ENCODE measurements around the gene ORC5.

Gene ORC5

DNA sequence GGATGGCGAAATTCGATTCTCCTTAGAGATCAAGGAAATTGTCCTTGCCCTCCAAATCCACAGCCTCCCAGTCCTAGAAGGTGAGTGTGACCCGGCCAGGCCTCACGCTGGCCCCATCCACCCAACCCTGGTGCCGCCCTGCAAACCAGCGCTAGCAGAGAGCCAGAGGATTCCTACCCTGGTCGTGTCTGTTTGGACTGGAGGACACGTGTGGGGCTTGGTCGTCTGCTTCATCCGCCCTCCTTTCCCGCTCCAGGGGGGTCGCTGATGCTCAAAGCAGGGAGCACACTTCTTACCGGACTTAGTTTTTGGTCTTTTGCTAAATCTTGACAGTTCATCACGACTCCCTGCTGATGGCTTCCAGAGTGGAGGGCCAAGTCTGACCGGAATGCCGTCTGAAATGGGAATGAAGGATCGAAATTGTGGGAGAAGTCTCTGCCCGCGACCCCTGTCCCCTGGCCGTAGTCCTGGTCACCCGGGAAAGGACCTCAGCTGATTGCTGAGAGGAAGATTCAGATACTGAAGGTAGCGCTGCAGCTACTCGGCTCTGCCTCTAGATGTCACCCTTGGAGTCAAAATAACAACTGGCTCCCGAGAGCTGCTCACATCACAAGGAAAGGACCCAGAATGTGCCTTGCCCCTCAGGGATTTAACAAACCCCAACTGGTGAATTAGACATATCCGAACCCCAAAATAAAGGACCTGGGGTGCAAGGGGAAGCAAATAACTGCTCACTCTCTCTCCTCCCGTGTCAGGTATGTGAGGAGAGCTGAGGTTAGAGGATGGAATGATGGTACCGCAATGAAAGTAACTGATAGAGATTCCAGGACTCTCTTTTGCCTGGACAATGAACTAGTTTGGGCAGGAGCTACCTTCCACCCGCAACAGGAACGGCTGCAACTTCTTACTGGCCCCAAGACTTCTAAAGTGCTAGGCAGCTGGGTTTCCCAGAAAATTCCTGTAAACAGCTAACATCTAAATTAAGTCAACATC is 23.5 kb upstream of the ORC5 start:
- H3K9ac ChIP-seq (ENCODE audit: low read length in 5 of 5), result no peak overlapping the region
- no peaks in the 10 kb centered on the region for H3K36me3 ChIP-seq (ENCODE audit: control insufficient read depth in 5 of 5, insufficient read depth in 5 of 5, low read length in 5 of 5)
- H3K9me3 ChIP-seq (ENCODE audit: control insufficient read depth in 5 of 5, low read length in 5 of 5), result no peaks in the 10 kb centered on the region
- no peak overlapping the region for H3K27ac ChIP-seq (ENCODE audit: low read depth, low read length)
- peaks cover 0 to 3% (median 0%) of the 10 kb centered on the region in 5 donors for H3K4me1 ChIP-seq (ENCODE audit: control insufficient read depth in 5 of 5, insufficient read depth in 5 of 5, low read length in 5 of 5)
- H3K27me3 ChIP-seq (ENCODE audit: control insufficient read depth in 5 of 5, insufficient read depth in 4 of 5, low read length in 5 of 5), result peaks cover 0 to 9% (median 2%) of the 10 kb centered on the region in 5 donors
- no peak overlapping the region for H3K4me3 ChIP-seq (ENCODE audit: low read depth in 1 of 5, low read length in 5 of 5)

GRCh38 chr7:104230606-104231005 is 22.8 kb upstream of the ORC5 start:
- no peak overlapping the region for H3K4me3 ChIP-seq (ENCODE audit: low read depth in 1 of 5, low read length in 5 of 5)
- no peak overlapping the region for H3K9ac ChIP-seq (ENCODE audit: low read length in 5 of 5)
- H3K9me3 ChIP-seq (ENCODE audit: control insufficient read depth in 5 of 5, low read length in 5 of 5), result no peaks in the 10 kb centered on the region
- H3K27ac ChIP-seq (ENCODE audit: low read depth, low read length), result no peak overlapping the region
- no peaks in the 10 kb centered on the region for H3K36me3 ChIP-seq (ENCODE audit: control insufficient read depth in 5 of 5, insufficient read depth in 5 of 5, low read length in 5 of 5)
- peaks cover 0 to 9% (median 2%) of the 10 kb centered on the region in 5 donors for H3K27me3 ChIP-seq (ENCODE audit: control insufficient read depth in 5 of 5, insufficient read depth in 4 of 5, low read length in 5 of 5)
- peaks cover 0 to 3% (median 0%) of the 10 kb centered on the region in 5 donors for H3K4me1 ChIP-seq (ENCODE audit: control insufficient read depth in 5 of 5, insufficient read depth in 5 of 5, low read length in 5 of 5)

DNA sequence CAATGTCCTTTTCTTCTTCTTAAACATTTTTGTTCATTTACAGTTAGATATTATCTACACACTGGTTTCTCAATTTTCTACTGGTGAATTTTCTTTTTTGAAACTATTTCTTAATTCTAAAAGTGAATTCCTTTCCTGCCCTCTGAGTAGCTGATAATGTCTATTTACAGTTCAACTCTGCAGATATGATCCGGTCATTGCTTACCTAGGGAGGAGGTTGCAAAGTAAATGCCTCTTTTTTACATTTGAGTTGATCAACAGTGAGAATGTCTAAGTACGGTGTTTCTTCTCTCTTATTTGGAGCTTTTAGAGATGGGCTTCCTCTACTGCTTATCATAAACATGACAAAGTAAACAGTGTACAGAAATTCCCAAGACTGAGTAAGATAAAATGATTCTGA is 20.6 kb upstream of the ORC5 start:
- H3K4me3 ChIP-seq (ENCODE audit: low read depth in 1 of 5, low read length in 5 of 5), result no peak overlapping the region
- peaks cover 0 to 3% (median 0%) of the 10 kb centered on the region in 5 donors for H3K4me1 ChIP-seq (ENCODE audit: control insufficient read depth in 5 of 5, insufficient read depth in 5 of 5, low read length in 5 of 5)
- no peak overlapping the region for H3K27ac ChIP-seq (ENCODE audit: low read depth, low read length)
- no peak overlapping the region for H3K9ac ChIP-seq (ENCODE audit: low read length in 5 of 5)
- no peaks in the 10 kb centered on the region for H3K9me3 ChIP-seq (ENCODE audit: control insufficient read depth in 5 of 5, low read length in 5 of 5)
- peaks cover 0 to 9% (median 2%) of the 10 kb centered on the region in 5 donors for H3K27me3 ChIP-seq (ENCODE audit: control insufficient read depth in 5 of 5, insufficient read depth in 4 of 5, low read length in 5 of 5)
- H3K36me3 ChIP-seq (ENCODE audit: control insufficient read depth in 5 of 5, insufficient read depth in 5 of 5, low read length in 5 of 5), result no peaks in the 10 kb centered on the region

DNA sequence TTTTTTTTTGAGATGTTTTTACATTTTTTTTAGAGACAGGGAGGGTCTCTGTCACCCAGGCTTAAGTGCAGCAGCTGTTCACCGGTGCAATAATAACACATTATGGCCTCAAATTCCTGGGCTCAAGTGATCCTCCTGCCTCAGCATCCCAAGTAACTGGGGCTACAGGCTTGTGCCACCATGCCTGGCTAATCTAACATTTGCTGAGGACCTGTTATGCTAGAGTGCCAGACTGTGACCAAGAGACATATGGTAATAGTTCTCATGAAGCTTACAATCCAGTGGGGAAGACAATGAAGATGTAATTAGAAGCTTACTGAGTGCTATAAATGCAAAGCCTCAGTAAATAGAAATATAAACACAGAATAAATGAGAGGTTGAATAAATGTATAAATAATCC is 17.6 kb upstream of the ORC5 start:
- no peak overlapping the region for H3K27ac ChIP-seq (ENCODE audit: low read depth, low read length)

GRCh38 chr7:104217620-104218019 is 9.8 kb upstream of the ORC5 start:
- H3K4me1 ChIP-seq (ENCODE audit: control insufficient read depth in 5 of 5, insufficient read depth in 5 of 5, low read length in 5 of 5), result no peaks in the 10 kb centered on the region
- peaks cover 0 to 12% (median 6%) of the 10 kb centered on the region in 5 donors for H3K9me3 ChIP-seq (ENCODE audit: control insufficient read depth in 5 of 5, low read length in 5 of 5)
- no peaks in the 10 kb centered on the region for H3K36me3 ChIP-seq (ENCODE audit: control insufficient read depth in 5 of 5, insufficient read depth in 5 of 5, low read length in 5 of 5)
- no peak overlapping the region for H3K9ac ChIP-seq (ENCODE audit: low read length in 5 of 5)
- no peak overlapping the region for H3K4me3 ChIP-seq (ENCODE audit: low read depth in 1 of 5, low read length in 5 of 5)
- no peaks in the 10 kb centered on the region for H3K27me3 ChIP-seq (ENCODE audit: control insufficient read depth in 5 of 5, insufficient read depth in 4 of 5, low read length in 5 of 5)
- no peak overlapping the region for H3K27ac ChIP-seq (ENCODE audit: low read depth, low read length)

More for the DNA sequence above, 17.6 kb upstream of the ORC5 start:
- H3K4me3 ChIP-seq (ENCODE audit: low read depth in 1 of 5, low read length in 5 of 5), result no peak overlapping the region
- H3K9me3 ChIP-seq (ENCODE audit: control insufficient read depth in 5 of 5, low read length in 5 of 5), result peaks cover 0 to 3% (median under 1%) of the 10 kb centered on the region in 5 donors
- no peak overlapping the region for H3K9ac ChIP-seq (ENCODE audit: low read length in 5 of 5)
- H3K36me3 ChIP-seq (ENCODE audit: control insufficient read depth in 5 of 5, insufficient read depth in 5 of 5, low read length in 5 of 5), result no peaks in the 10 kb centered on the region
- no peaks in the 10 kb centered on the region for H3K4me1 ChIP-seq (ENCODE audit: control insufficient read depth in 5 of 5, insufficient read depth in 5 of 5, low read length in 5 of 5)
- H3K27me3 ChIP-seq (ENCODE audit: control insufficient read depth in 5 of 5, insufficient read depth in 4 of 5, low read length in 5 of 5), result no peaks in the 10 kb centered on the region

GRCh38 chr7:104209063-104209462 is 1.2 kb upstream of the ORC5 start:
- Histone ChIP-seq H3K36me3 (ENCODE audit: control insufficient read depth in 5 of 5, insufficient read depth in 5 of 5, low read length in 5 of 5) (no peaks in the 10 kb centered on the region), H3K4me1 (ENCODE audit: control insufficient read depth in 5 of 5, insufficient read depth in 5 of 5, low read length in 5 of 5) (peaks cover 6 to 30% (median 23%) of the 10 kb centered on the region in 5 donors), H3K4me3 (ENCODE audit: low read depth in 1 of 5, low read length in 5 of 5) (no peak overlapping the region), H3K27me3 (ENCODE audit: control insufficient read depth in 5 of 5, insufficient read depth in 4 of 5, low read length in 5 of 5) (no peaks in the 10 kb centered on the region), H3K9ac (ENCODE audit: low read length in 5 of 5) (no peak overlapping the region), H3K27ac (ENCODE audit: low read depth, low read length) (no peak overlapping the region), H3K9me3 (ENCODE audit: control insufficient read depth in 5 of 5, low read length in 5 of 5) (no peaks in the 10 kb centered on the region)

- Histone ChIP-seq H3K9me3 (ENCODE audit: control insufficient read depth in 5 of 5, low read length in 5 of 5) (no peaks in the 10 kb centered on the region), H3K4me1 (ENCODE audit: control insufficient read depth in 5 of 5, insufficient read depth in 5 of 5, low read length in 5 of 5) (peaks cover 6 to 30% (median 23%) of the 10 kb centered on the region in 5 donors), H3K27ac (ENCODE audit: low read depth, low read length) (peak overlapping the region; percentile 83), H3K9ac (ENCODE audit: low read length in 5 of 5) (peak overlapping the region; percentile 90 to 99 (median 94)), H3K4me3 (ENCODE audit: low read depth in 1 of 5, low read length in 5 of 5) (peak overlapping the region; percentile 84 to 97 (median 97)), H3K36me3 (ENCODE audit: control insufficient read depth in 5 of 5, insufficient read depth in 5 of 5, low read length in 5 of 5) (peaks cover under 1 to 6% (median 5%) of the 10 kb centered on the region in 5 donors), H3K27me3 (ENCODE audit: control insufficient read depth in 5 of 5, insufficient read depth in 4 of 5, low read length in 5 of 5) (no peaks in the 10 kb centered on the region)
These were observed 588 bp upstream of the ORC5 start for GRCh38 chr7:104208421-104208780.

GRCh38 chr7:104207348-104207730 is 474 bp downstream of the ORC5 start:
- Histone ChIP-seq H3K9ac (ENCODE audit: low read length in 5 of 5) (peak overlapping the region; percentile 90 to 99 (median 95)), H3K4me3 (ENCODE audit: low read depth in 1 of 5, low read length in 5 of 5) (peak overlapping the region; percentile 84 to 100 (median 97)), H3K4me1 (ENCODE audit: control insufficient read depth in 5 of 5, insufficient read depth in 5 of 5, low read length in 5 of 5) (peaks cover 6 to 30% (median 23%) of the 10 kb centered on the region in 5 donors), H3K27ac (ENCODE audit: low read depth, low read length) (peak overlapping the region; percentile 83), H3K9me3 (ENCODE audit: control insufficient read depth in 5 of 5, low read length in 5 of 5) (no peaks in the 10 kb centered on the region), H3K36me3 (ENCODE audit: control insufficient read depth in 5 of 5, insufficient read depth in 5 of 5, low read length in 5 of 5) (peaks cover 9 to 16% (median 15%) of the 10 kb centered on the region in 5 donors), H3K27me3 (ENCODE audit: control insufficient read depth in 5 of 5, insufficient read depth in 4 of 5, low read length in 5 of 5) (no peaks in the 10 kb centered on the region)

DNA sequence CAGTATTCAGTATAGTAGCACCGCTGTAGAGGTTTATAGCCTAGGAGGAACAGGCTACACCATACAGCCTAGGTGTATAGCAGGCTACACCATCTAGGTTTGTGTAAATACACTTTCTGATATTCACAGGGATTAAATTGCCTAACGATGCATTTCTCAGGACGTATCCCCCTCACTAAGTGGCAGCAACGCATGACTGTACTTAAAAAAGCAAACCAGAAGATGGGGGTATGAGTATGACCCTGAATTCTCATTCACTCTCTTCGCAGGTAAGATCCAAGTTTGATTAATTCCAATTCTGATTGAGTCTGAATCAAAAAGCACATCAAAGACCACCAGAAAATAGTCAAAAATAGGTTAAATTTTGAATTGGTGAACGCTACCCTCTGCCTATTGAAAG is 972 bp downstream of the ORC5 start:
- Histone ChIP-seq H3K4me3 (ENCODE audit: low read depth in 1 of 5, low read length in 5 of 5) (peak overlapping the region; percentile 84 to 100 (median 97)), H3K4me1 (ENCODE audit: control insufficient read depth in 5 of 5, insufficient read depth in 5 of 5, low read length in 5 of 5) (peaks cover 6 to 30% (median 23%) of the 10 kb centered on the region in 5 donors), H3K27me3 (ENCODE audit: control insufficient read depth in 5 of 5, insufficient read depth in 4 of 5, low read length in 5 of 5) (no peaks in the 10 kb centered on the region), H3K9ac (ENCODE audit: low read length in 5 of 5) (peak overlapping the region; percentile 90 to 99 (median 95)), H3K27ac (ENCODE audit: low read depth, low read length) (peak overlapping the region; percentile 83), H3K9me3 (ENCODE audit: control insufficient read depth in 5 of 5, low read length in 5 of 5) (no peaks in the 10 kb centered on the region), H3K36me3 (ENCODE audit: control insufficient read depth in 5 of 5, insufficient read depth in 5 of 5, low read length in 5 of 5) (peaks cover 14 to 21% (median 18%) of the 10 kb centered on the region in 5 donors)

DNA sequence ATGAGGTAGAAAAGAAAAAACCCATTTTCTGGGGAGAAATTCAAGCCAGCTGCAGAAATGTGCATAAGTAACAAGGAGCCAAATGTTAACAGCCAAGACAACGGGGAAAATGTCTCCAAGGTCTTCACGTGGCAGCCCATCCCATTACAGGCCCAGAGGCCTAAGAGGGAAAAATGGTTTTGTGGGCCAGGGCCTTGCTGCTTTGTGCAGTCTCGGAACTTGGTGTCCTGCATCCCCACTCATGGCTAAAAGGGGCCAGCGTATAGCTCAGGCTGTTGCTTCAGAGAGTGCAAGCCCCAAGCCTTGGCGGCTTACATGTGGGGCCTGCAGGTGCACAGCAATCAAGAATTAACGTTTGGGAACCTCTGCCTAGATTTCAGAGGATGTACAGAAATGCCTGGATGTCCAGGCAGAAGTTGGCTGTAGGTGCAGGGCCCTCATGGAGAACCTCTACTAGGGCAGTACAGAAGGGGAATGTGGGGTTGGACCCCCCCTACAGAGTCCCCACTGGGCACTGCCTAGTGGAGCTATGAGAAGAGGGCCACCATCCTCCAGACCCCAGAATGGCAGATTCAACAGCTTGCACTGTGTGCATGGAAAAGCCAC is 9.0 kb downstream of the ORC5 start:
- Histone ChIP-seq H3K4me1 (ENCODE audit: control insufficient read depth in 5 of 5, insufficient read depth in 5 of 5, low read length in 5 of 5) (no peaks in the 10 kb centered on the region), H3K36me3 (ENCODE audit: control insufficient read depth in 5 of 5, insufficient read depth in 5 of 5, low read length in 5 of 5) (peaks cover 55 to 76% (median 66%) of the 10 kb centered on the region in 5 donors), H3K9ac (ENCODE audit: low read length in 5 of 5) (no peak overlapping the region), H3K9me3 (ENCODE audit: control insufficient read depth in 5 of 5, low read length in 5 of 5) (no peaks in the 10 kb centered on the region), H3K4me3 (ENCODE audit: low read depth in 1 of 5, low read length in 5 of 5) (no peak overlapping the region), H3K27ac (ENCODE audit: low read depth, low read length) (no peak overlapping the region), H3K27me3 (ENCODE audit: control insufficient read depth in 5 of 5, insufficient read depth in 4 of 5, low read length in 5 of 5) (no peaks in the 10 kb centered on the region)

Measured in subcutaneous abdominal adipose tissue (tissue), 5 donors.